Measurements from ENCODE around the gene ARHGAP10.

Gene ARHGAP10

DNA sequence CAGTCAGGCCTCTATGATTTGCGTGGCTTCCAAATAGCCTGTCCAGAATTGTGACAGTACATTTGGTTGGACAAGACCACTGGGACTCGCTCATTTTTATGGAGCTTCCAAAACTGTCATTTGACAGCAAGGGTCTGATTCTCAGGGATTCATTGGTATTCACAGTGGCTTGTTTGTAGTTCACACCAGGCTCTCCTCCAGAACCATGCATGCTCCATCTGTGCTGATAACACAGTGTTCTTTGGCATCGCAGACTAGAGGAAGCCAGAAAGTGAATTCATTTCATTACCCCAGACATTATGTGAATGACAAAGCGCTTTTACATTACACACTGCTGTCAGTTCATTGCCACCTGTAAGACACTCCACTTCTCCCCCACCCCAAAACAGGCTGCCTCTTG lies 208.3 kb downstream of the ARHGAP10 start:
- ChIA-PET POLR2A (no interaction called here), CTCF (no interaction called here)
- no peak for DNase-seq (ENCODE audit: extremely low spot score)
- TF ChIP-seq, protein P1, sequence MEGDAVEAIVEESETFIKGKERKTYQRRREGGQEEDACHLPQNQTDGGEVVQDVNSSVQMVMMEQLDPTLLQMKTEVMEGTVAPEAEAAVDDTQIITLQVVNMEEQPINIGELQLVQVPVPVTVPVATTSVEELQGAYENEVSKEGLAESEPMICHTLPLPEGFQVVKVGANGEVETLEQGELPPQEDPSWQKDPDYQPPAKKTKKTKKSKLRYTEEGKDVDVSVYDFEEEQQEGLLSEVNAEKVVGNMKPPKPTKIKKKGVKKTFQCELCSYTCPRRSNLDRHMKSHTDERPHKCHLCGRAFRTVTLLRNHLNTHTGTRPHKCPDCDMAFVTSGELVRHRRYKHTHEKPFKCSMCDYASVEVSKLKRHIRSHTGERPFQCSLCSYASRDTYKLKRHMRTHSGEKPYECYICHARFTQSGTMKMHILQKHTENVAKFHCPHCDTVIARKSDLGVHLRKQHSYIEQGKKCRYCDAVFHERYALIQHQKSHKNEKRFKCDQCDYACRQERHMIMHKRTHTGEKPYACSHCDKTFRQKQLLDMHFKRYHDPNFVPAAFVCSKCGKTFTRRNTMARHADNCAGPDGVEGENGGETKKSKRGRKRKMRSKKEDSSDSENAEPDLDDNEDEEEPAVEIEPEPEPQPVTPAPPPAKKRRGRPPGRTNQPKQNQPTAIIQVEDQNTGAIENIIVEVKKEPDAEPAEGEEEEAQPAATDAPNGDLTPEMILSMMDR (IDR thresholded peaks at IDR 0.05; ENCODE audit: control extremely low read depth, extremely low read depth, low read depth, missing control alignments): no peak

DNA sequence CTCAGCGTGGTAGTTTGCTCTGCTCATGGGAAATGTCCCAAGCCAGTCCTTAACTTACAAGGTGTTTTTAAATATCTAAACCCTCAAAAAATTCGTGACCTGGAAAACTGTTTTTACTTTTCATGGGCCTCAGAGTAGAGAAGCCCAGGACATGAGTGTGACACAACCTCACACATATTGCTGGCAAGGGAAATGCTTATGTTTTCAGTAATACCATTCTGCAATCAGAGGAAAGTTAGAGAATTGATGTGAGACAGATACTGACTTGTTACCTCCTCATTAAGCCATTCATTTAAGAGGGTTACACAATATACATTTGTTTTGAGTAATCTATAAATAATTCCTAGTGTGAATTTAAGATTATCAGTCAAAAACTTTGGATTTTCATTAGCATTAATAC lies 209.5 kb downstream of the ARHGAP10 start:
- no peak for DNase-seq (ENCODE audit: extremely low spot score)
- TF ChIP-seq, protein P1 (IDR thresholded peaks at IDR 0.05; ENCODE audit: control extremely low read depth, extremely low read depth, low read depth, missing control alignments): no peak
- POLR2A ChIA-PET: no interaction called here
- CTCF ChIA-PET: no interaction called here

DNA sequence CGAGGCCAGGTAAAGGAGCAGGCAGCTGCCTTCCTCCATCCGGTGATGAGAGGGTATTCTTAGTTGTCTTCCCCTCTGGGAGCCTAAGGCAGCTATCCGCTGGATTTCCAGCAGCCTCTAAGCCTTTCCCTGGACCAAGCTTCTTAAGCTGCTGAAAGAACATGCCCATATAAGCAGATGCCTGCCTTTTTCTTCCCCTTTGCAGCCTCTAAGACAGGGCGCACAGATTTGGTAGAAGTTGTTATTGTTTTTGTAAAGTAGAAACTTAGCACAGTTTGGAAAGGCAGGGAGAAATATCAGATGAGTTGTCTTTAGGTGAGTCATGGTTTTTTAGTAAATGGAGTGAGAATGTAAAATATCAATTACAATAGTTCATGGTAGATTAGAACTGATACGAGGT lies 210.8 kb downstream of the ARHGAP10 start:
- ChIA-PET POLR2A (interaction anchor here (0.6 kb wide), 1 partner anchor 259 kb away, joined by 3 read pairs; the partner anchor contains the start of gene PRMT9), CTCF (interaction anchor here (0.8 to 1.5 kb wide), 4 partner anchors 12 to 115 kb away, joined by 3 read pairs; no protein-coding TSS in a partner anchor)
- DNase-seq (ENCODE audit: extremely low spot score): no peak
- TF ChIP-seq, protein P1 (IDR thresholded peaks at IDR 0.05; ENCODE audit: control extremely low read depth, extremely low read depth, low read depth, missing control alignments): no peak

DNA sequence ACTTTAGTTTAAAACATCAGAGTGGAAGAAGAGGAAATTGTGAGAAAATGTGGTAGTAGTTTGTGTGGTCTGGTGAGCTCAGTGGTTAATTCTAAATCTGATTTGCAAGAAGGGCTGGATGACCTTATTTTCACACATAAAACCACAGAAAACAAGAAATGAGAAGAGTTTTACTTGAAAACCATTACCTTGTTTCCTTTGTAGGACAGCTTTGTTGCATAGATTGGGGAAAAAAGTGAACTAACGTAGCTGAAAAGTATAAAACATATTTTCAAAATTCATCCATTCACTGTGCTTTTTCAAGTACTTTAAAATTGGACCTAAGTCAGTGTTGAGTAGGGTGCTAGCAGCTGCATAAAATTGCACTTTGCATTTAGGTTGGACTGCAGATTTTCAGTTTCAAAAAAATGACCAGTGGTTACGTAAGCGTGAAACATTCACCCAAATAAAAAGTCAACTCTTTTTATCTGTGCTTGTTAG lies 211.3 kb downstream of the ARHGAP10 start:
- CTCF ChIA-PET: interaction anchor here (0.8 to 1.5 kb wide), 4 partner anchors 13 to 114 kb away, joined by 3 read pairs; no protein-coding TSS in a partner anchor
- TF ChIP-seq, protein P1 (IDR thresholded peaks at IDR 0.05; ENCODE audit: control extremely low read depth, extremely low read depth, low read depth, missing control alignments): no peak
- peak; percentile 55 for DNase-seq (ENCODE audit: extremely low spot score)
- POLR2A ChIA-PET: interaction anchor here (0.6 kb wide), 1 partner anchor 259 kb away, joined by 3 read pairs; the partner anchor contains the start of gene PRMT9

DNA sequence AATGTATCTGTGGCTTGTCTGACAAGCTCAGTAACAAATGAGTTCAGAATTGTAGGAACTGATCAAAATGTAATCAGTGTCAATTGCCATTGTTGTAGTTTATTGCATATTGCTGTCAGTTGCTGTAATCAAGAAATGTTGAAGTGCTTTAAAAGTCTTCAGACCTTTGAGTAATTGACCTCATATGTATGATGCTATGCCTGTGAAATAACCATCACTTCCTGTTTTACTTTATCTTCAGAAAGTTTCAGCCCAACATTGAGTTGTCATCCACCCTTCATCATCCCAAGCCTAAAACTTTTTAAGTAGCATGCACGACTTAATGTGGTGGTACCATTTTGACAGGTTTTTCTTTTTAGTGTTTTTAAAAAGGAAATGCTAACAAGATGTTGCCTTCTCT lies 212.4 kb downstream of the ARHGAP10 start:
- TF ChIP-seq, protein P1 (IDR thresholded peaks at IDR 0.05; ENCODE audit: control extremely low read depth, extremely low read depth, low read depth, missing control alignments): no peak
- POLR2A ChIA-PET: no interaction called here
- DNase-seq (ENCODE audit: extremely low spot score): no peak
- CTCF ChIA-PET: interaction anchor here (1.3 kb wide), 1 partner anchor 77 kb away, joined by 3 read pairs; no protein-coding TSS in a partner anchor

DNA sequence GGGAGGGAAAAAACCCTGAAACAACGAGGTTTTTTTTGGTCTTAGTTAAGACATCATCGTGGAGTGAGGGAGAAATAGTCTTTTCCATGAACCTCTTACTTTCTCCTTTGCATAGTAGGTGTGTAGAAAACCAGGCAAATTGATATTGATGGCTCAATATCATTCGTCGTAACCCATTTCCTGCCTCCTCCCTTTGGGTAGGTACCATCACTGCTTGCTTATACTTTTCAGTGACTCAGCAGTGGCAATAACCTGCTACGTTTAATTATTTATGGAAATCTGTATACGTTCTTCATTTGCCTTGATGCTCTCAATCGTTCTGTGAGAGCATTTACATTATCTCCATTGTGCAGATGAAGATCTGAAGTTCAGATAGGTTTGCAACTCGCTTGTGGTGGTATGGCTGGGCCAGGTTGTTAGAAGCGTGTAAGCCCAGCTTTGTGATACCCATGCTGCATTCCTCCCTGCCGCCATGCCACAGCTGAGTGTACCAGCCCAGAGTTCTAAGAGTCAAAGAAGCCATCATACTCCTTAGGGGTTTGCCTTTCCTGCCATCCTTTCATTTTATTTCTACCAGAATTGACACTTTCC lies 212.9 kb downstream of the ARHGAP10 start:
- TF ChIP-seq, protein P1 (IDR thresholded peaks at IDR 0.05; ENCODE audit: control extremely low read depth, extremely low read depth, low read depth, missing control alignments): no peak
- CTCF ChIA-PET: no interaction called here
- no peak for DNase-seq (ENCODE audit: extremely low spot score)
- POLR2A ChIA-PET: no interaction called here

All from GM10248 (cell line).